ENCODE data around the gene TMEM242. TPM values are rescaled to one million over a fixed set of nuclear protein-coding genes. Genes with fewer than 3 reads are reported as not detected.
"Not testable (repeated sequence)": the region's sequence is repeated elsewhere in the genome, so short reads cannot be mapped to it uniquely, and the experiment has no call there.

Gene TMEM242
- total RNA-seq, 2 donors from 2014 or later = 12.4 to 14.5 TPM

DNA sequence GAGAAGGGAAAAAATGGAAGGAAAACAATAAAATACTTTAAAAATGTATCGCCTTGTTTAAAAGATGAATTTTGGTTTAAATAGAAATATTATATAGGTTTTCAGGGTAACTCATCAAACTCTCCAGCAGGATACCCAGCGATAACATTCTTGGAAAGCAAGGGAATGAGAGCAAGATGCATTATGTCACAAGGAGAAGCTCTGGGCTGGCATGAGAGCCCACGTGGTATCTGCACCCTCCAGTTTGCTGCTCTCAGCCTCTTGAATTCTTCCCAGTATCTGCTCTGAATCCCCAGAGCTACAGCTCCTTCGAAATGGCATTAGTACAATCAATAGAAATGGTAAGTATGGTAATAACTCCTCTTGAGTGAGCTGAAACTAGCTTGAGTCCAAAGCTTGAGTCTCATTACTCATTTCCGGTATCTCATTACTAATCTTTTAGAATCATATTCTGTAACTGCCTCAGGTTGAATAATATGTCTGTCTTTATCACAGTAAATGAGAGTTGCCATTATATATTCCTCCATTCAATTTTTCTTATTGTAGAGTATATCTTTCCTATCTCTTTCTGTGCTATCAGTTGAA is 4.9 kb upstream of the TMEM242 start:
- no peak for ATAC-seq
- intact Hi-C loops (cut with DNase I) = loop anchor here in 1 of 2 donors (10.0 kb wide), 1 partner anchor 267 kb away; no protein-coding TSS in a partner anchor
- no peak for DNase-seq

DNA sequence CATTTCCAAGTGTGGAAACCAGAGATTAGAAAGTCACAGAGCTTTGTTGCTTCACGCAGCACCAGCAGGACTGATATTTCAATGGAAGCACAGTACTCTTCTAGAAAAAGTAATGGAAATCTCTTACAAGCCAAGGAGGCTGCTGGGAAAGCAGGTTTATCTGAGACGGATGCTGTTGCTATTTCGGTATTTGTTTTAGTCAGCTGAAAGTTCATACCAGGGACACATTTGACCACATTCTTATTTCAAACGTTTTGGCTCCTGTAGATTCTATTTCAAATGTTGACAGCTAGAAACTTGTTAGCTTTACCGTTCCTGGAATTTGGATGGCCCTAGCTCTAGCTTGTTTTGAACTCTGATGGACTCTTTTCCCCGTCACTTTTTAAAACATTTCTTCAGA is 3.7 kb upstream of the TMEM242 start:
- ATAC-seq = no peak
- intact Hi-C loops (cut with DNase I) = loop anchor here in 1 of 2 donors (10.0 kb wide), 1 partner anchor 268 kb away; no protein-coding TSS in a partner anchor
- DNase-seq = no peak

DNA sequence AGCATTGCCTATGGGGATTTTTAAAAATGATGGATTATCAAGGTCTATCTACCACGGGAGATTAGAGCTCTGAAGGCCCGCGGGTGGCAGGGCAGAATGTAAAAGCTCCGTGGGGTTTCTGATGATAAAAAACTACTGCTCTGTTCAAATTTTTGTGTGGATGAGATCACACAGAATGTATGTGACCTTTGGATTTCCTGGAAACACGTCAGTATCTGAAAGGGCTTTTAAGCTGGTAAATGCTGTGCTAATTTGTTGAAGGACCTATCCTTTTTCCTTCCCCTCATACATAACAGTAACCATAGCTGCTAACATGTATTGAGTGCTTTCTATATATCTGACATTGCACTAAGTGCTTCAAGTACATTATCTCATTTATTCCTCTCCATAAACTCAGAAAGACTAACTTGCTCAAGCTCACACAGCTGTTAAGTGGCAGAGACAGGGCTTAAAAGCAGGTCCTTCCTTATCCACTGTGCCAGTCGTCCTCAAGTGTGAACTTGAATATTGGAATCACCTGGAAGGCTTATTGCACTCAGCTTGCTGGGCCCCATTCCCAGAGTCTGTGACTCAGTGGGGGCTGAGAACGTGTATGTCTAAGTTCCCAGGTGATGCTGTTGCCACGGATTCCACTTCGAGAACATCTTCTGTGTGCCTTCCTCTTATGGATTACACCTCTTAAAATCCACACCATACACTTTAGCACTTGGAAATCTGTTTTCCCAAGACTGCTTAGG is 1.9 kb upstream of the TMEM242 start:
- ATAC-seq (no peak), DNase-seq (no peak)
- intact Hi-C loops (cut with DNase I) = loop anchor here in 1 of 2 donors (10.0 kb wide), 1 partner anchor 270 kb away; no protein-coding TSS in a partner anchor

DNA sequence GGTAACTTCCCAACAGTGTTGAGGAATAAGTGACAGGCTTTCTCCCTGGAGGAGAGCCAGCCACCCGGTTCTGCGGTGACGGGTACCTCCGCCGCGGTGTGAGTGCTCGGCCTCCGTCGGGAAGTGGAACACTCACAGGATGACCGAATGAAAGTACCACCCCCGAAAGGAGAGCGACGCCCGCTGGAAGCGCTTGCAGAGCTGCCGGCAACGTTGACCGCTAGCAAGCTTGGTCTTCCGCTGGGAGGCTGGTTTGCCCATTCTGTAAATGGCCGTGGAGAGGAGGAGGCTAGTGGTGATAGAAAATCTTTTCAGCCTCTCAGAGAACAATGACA is 614 bp upstream of the TMEM242 start:
- intact Hi-C loops (cut with DNase I) = loop anchor here (2.0 to 10.0 kb wide), 3 partner anchors 57 to 343 kb away; partner anchors contain the start of gene ZDHHC14 (in 1 of the 2)
- DNase-seq = peak; percentile 87
- ATAC-seq = peak; percentile 81 to 88

DNA sequence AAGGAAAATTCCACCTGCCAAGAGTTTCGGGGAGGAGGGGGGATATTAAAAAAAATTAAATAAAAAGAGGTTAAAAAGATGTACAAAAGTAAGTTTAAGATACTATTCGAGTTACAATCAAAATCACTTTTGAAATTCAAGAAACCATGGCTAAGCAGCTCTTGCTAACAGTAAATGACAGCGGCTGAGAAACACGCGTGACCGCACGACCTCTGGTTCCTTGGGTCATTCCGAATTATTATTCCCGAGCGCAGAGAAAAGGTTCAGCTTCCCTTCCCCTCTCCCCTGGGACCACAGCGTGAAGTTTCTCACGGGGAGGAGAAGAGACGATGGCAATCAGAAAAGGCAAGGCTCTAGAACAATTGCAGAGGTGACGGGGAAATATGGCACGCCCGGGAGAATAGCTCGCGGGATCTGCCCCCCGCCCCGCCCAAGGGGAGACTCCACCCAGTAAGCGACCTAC is 496 bp downstream of the TMEM242 start:
- no peak for ATAC-seq
- peak; percentile 88 for DNase-seq
- intact Hi-C loops (cut with DNase I) = loop anchor here (2.0 to 10.0 kb wide), 3 partner anchors 58 to 344 kb away; partner anchors contain the start of gene ZDHHC14 (in 1 of the 2)

DNA sequence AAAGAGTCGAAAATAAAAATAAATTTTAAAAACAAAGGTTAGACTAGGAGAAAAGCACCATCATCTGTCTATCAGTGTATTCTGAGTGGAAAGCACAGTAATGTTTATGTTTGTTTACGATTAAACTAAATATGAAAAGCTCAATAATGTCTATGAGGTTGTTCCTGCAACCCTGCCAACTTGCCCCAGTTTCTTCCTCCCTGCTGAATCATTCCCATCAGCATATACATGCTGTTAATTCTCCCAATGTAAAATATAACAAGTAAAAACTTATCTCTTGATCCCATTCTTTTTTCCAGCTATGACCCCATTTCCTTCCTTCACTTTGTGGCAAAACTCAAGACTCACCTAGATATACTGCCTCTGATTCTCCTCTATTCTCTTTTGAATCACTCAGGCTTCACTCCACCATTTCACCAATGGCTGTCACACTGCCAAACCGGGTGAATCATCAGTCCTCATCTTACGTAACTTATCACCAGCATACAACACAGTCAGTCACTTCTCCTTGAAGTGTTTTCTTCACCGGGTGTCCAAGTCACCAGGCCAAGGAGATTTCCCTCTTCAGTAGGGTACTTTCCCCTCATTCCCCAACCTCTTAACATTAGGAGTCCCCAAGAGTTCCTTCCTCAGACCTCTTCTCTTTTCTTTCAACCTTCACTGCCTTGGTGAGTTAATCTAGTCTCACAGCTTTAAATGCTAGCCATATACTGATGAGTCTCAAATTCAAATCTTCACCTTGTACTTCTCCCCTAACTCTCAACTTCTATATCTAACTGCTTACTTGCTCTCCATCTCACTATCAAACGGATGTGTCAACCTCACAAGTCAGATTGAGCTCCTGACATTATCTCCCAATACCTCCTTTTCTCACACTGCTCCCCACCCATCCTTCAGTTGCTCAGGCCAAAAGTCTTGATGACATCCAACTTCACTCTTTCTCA is 6.2 kb downstream of the TMEM242 start:
- intact Hi-C loops (cut with DNase I) = loop anchor here (5.0 to 10.0 kb wide), 3 partner anchors 58 to 348 kb away; no protein-coding TSS in a partner anchor
- ATAC-seq = peak; percentile 72 to 92
- peak; percentile 85 for DNase-seq

DNA sequence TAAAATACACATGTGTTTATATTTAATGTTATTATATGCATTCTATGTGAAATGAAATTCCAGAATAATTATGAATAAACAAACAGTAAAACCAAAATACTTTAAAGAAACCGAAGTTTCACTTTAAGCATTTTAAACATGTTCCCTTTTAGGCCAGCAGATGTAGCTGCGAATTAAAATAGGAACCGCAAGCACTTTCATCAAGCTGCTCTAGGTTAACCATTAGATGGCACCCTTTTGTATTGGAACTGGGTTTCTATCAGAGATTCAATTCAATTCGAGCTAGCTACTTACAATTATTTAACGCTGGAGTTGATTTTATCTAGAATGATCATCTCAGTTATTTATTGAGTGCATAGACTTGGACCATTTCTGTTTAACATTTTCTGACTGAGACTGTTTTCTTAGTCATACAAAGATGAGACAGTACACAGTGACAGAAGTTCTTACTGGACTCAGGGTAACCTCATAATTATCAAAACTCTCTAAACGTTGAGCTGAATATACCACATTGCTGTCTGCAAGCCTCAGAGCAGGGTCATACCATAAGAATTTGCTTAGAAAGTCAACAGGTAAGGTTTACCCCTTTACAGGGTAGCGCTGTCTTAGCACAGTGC is 8.5 kb downstream of the TMEM242 start:
- intact Hi-C loops (cut with DNase I) = loop anchor here (2.0 to 10.0 kb wide), 4 partner anchors 60 to 352 kb away; no protein-coding TSS in a partner anchor
- DNase-seq (no peak), ATAC-seq (peak; percentile 50 to 87)

DNA sequence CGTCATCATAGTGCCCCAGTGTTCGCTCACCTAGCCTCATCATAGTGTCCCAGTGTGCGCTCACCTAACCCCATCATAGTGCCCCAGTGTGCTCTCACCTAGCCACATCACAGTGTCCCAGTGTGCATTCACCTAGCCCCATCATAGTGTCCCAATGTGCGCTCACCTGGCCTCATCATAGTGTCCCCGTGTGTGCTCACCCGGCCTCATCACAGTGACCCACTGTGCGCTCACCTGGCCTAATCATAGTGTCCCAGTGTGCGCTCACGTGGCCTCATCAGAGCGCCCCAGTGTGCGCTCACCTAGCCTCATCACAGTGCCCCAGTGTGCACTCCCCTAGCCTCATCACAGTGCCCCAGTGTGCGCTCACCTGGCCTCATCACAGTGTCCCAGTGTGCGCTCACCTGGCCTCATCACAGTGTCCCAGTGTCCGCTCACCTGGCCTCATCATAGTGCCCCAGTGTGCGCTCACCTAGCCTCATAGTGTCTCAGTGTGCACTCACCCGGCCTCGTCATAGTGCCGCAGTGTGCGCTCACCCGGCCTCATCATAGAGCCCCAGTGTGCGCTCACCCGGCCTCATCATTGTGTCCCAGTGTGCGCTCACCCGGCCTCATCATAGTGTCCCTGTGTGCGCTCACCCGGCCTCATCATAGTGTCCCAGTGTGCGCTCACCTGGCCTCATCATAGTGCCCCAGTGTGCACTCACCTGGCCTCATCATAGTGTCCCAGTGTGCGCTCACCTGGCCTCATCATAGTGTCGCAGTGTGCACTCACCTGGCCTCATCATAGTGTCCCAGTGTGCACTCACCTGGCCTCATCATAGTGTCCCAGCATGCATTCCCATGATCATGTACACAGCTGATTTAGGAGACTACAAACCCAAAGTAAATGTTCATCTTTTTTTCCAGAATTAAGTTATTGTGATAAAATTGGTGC is 9.5 kb downstream of the TMEM242 start:
- intact Hi-C loops (cut with DNase I) = loop anchor here (2.0 to 10.0 kb wide), 3 partner anchors 61 to 353 kb away; no protein-coding TSS in a partner anchor
- no peak for ATAC-seq
- DNase-seq = no peak

DNA sequence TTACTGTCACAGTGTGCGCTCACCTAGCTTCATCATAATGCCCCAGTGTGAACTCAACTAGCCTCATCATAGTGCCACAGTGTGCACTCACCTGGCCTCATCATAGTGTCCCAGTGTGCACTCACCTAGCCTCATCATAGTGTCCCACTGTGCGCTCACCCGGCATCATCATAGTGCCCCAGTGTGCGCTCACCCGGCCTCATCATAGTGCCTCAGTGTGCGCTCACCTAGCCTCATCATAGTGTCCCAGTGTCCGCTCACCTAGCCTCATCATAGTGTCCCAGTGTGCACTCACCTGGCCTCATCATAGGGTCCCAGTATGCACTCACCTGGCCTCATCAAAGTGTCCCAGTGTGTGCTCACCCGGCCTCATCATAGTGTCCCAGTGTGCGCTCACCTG is 10.6 kb downstream of the TMEM242 start:
- no peak for ATAC-seq
- intact Hi-C loops (cut with DNase I) = loop anchor here in 1 of 2 donors (10.0 kb wide), 2 partner anchors 62 to 352 kb away; no protein-coding TSS in a partner anchor
- DNase-seq = no peak

DNA sequence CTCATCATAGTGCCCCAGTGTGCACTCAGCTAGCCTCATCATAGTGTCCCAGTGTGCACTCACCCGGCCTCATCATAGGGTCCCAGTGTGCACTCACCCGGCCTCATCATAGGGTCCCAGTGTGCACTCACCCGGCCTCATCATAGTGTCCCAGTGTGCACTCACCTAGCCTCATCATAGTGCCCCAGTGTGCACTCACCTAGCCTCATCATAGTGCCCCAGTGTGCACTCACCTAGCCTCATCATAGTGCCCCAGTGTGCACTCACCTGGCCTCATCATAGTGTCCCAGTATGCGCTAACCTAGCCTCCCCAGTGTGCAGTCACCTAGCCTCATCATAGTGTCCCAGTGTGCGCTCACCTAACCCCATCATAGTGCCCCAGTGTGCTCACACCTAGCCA is 12.6 kb downstream of the TMEM242 start:
- ATAC-seq, DNase-seq: not testable (repeated sequence)
- intact Hi-C loops (cut with DNase I) = loop anchor here in 1 of 2 donors (10.0 kb wide), 2 partner anchors 64 to 354 kb away; no protein-coding TSS in a partner anchor

DNA sequence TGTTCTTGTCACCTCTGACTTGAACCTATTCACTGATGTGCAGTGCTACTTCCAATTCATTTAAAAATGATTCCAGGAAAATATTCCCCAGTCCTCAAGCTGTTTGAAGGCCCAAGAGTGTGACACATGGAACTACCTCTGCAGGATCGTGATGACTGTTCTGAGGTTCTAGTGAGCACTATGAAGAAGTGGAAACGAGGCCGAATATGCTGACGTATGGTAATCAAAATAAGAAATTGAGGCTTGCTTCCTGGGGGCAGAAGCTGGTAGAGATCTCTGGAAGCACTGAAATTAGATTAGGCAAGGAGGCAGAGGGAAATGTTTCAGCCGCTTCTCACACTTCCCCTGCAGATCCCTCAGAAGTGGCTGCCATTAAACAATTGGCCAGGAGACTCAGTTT is 15.7 kb downstream of the TMEM242 start:
- intact Hi-C loops (cut with DNase I) = no loop called here
- no peak for ATAC-seq
- no peak for DNase-seq

DNA sequence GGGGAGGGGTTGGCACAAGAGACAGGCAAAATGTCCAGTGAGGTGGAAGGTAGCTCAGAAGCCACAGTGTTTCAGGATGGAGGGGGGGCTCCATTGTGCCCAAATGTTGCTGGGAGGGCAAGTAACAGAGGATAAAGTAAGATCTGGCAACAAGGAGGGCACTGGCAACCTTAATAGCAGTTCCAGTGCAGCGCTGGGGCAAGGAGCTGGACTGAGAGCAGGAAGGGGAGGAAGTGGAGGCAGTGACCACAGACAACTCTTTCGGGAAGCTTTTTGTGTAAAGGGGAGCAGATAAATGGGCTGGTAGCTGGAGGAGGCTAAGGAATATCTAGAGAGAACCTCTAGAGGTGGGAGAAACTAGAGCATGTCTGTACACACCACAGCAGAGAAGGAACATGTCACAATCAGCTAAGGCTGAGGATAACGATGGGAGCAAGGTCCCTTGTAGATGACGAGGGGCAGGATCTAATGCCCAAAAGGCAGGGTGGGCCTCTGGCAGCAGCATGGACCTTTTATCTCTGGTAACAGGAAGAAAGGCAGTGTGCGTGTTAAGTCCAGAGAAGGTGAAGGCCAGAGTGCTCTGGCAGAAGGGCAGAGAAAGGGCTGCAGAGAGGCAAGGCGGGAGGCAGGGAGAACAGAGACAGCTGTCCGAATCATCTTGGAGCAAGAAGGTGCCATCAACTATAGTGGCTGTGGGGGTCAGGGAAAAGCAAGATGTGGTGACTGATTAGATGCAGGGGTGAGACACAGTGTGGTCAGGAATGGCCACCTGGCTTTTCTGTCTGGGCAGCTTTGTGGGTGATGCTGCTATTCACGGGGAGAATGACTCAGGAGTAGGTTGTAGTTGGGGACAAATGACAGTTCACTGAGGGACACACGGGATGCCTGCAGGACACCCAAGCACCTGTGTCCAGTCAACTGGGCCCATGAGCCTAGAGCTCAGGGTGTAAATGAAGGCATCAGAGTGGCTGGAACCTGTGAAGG is 17.4 kb downstream of the TMEM242 start:
- DNase-seq (no peak), ATAC-seq (peak in 1 of 2 donors; percentile 34)
- intact Hi-C loops (cut with DNase I) = no loop called here

DNA sequence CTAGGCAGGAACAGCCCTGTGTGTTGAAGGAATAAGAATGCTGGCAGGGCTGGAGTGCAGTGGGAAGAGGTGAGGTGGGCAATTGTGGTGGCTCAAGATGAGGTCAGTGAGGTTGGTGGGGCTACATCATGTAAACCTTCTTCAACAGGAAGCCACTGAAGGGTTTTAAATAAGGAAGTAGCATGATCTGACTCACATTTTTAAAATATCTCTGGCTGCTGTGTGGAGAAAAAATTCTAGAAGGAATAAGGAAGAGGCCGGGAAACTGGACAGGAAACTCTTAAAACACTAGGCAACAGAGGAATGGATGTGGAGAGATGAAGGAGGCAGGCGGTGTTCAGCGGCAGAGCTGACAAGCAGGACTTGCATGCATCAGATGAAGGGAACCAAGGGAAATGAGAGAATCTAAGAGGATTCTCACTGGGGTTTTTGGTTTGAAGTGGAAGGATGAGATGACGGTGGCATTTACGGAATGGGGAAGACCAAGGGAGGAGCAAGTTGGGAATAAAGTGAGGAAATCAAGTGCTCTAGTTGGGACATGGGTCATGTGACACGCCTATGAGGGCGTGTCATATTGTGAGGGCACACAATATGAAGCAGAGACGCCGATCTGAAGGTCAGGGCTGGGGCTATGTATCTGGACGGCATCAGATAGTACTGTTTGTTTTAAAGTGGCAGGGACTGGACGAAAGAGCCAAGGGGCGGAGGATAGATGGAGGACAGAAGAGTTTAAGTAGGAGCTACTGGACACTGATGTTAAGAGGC is 18.2 kb downstream of the TMEM242 start:
- ATAC-seq (peak; percentile 48 to 72), DNase-seq (no peak)
- intact Hi-C loops (cut with DNase I) = no loop called here

DNA sequence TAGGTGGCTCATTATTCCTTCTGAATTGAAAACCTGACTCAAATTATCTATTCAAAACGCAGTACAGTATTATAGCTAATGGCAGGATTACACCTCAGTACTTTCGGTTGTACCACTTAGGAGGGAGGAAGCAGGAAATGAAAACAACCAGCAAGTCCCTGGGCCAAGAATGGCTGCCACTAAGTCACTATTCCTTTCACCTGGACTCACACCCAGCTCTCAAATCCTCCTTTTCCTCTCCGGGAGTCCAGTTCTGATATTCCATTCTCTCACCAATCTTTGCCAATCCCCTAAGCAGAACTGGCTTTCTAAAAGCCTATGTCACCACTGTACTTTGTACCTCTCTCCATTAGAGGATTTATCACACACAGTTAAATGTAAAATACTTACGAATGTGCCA is 20.6 kb downstream of the TMEM242 start:
- no peak for DNase-seq
- intact Hi-C loops (cut with DNase I) = no loop called here
- no peak for ATAC-seq

DNA sequence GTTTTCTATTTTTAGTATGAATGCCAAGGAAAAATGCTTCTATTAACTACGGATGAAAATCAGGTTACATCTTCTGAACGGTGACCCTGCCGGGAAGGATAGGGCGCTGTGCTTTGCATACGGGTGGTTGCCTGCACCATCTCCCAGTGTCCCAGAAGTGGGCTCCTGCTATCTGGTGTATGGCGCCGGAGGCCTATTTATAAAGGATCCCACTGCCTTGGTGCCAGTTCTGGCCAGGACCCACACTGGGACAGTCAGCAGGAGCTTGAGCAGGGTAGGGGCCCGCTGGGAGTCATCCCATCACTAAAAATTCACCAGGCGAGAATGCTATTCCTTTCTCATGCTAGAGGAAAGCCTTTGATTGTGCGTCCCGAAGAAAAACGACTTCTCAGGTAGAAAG is 22.9 kb downstream of the TMEM242 start:
- intact Hi-C loops (cut with DNase I) = no loop called here
- DNase-seq (no peak), ATAC-seq (peak; percentile 8 to 38)

DNA sequence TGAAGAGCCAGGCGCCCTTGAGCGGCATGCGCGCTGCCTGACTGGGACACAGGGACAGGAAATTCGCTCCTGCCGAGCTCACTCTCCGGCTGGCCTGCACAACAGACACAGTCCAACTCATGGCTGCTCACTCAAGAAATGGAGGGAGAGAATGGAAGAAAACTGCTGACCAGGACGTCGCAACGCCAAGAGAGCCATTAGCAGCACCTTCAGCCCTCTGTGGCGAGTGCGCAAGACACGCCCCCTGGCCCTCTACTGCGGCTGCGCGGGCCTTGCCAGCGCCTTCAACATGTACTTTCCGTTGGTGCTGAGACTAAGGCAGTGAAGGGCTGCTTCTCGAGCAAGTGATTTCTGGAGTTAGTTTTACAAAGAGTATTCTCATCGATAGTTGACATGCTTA is 23.3 kb downstream of the TMEM242 start:
- intact Hi-C loops (cut with DNase I) = no loop called here
- DNase-seq (no peak), ATAC-seq (no peak)

Measured in left cardiac atrium (tissue), 4 donors.